Myocyte (in vitro differentiated cells): Measurements from ENCODE around the gene ASTN1. TPM values are rescaled to one million over a fixed set of nuclear protein-coding genes. Genes with fewer than 3 reads are reported as not detected.

Source experiments
- DNase-seq: peaks from one replicate; pipeline ENCODE4 v3.0.0-alpha.2; 2012; ENCODE audit warnings: low read depth
- total RNA-seq: library from RNA; depleted of rRNA; stranded (reverse); fragments of >200 nt; gene quantifications from 2 replicates; pipeline ENCODE4 v1.2.3, GENCODE V29; 2014

ASTN1 gene
- total RNA-seq, 1 donor from 2014 or later: not detected

GRCh38 chr1:176880955-176881595, 283.4 kb downstream of the ASTN1 start:
- DNase-seq: peak; percentile 79

- DNase-seq: no peak
These were observed 284.5 kb downstream of the ASTN1 start for GRCh38 chr1:176879784-176880620.

- peak; percentile 4 for DNase-seq
These were observed 285.6 kb downstream of the ASTN1 start for GRCh38 chr1:176878750-176879536.

- DNase-seq: no peak
These were observed 287.0 kb downstream of the ASTN1 start for GRCh38 chr1:176877557-176877956.

- DNase-seq: no peak
These were observed 287.5 kb downstream of the ASTN1 start for GRCh38 chr1:176876966-176877515.

- DNase-seq: no peak
These were observed 294.9 kb downstream of the ASTN1 start for GRCh38 chr1:176869577-176869976.

- DNase-seq: no peak
These were observed 298.3 kb downstream of the ASTN1 start for GRCh38 chr1:176866011-176866714.

- DNase-seq: no peak
These were observed 300.3 kb downstream of the ASTN1 start for GRCh38 chr1:176864211-176864610.

- no peak for DNase-seq
These were observed 300.9 kb downstream of the ASTN1 start for GRCh38 chr1:176863613-176864012.

GRCh38 chr1:176858433-176858916, 306.0 kb downstream of the ASTN1 start:
- no peak for DNase-seq

- DNase-seq: peak; percentile 9
These were observed 306.9 kb downstream of the ASTN1 start for GRCh38 chr1:176857632-176858031.

- no peak for DNase-seq
These were observed 309.5 kb downstream of the ASTN1 start for GRCh38 chr1:176854758-176855745.

GRCh38 chr1:176854121-176854520, 310.4 kb downstream of the ASTN1 start:
- DNase-seq: no peak

- DNase-seq: no peak
These were observed 311.0 kb downstream of the ASTN1 start for GRCh38 chr1:176853503-176853902.

- no peak for DNase-seq
These were observed 312.4 kb downstream of the ASTN1 start for GRCh38 chr1:176852124-176852523.

- DNase-seq: no peak
These were observed 313.6 kb downstream of the ASTN1 start for GRCh38 chr1:176850871-176851270.

- no peak for DNase-seq
These were observed 315.2 kb downstream of the ASTN1 start for GRCh38 chr1:176849281-176849680.

GRCh38 chr1:176847052-176847451, 317.5 kb downstream of the ASTN1 start:
- peak; percentile 47 for DNase-seq
